HepG2 (cell line): ENCODE results near the gene POFUT2. TPM values are rescaled to one million over a fixed set of nuclear protein-coding genes. Genes with fewer than 3 reads are reported as not detected.

Experiments
- ELK4 ChIP-seq: sonication (generic); formaldehyde crosslinking; IDR thresholded peaks from 2 replicates; pipeline ENCODE4 v1.9.0; 2021; ENCODE audit warnings: missing genetic modification reagents, borderline replicate concordance
- MAX ChIP-seq: IDR thresholded peaks from 2 replicates; pipeline ENCODE4 v1.6.1; 2012; ENCODE audit warnings: inconsistent platforms
- MXD1 ChIP-seq: sonication (generic); formaldehyde crosslinking; IDR thresholded peaks from 2 replicates; pipeline ENCODE4 v1.4.0; 2020; ENCODE audit warnings: mild to moderate bottlenecking, missing genetic modification reagents
- RERE ChIP-seq: IDR thresholded peaks from 2 replicates; pipeline ENCODE4 v1.6.1; 2016; ENCODE audit warnings: low read depth, missing genetic modification reagents, missing compliant biosample characterization
- SMARCE1 ChIP-seq: fragments of 450-650 bp; IDR thresholded peaks from 2 replicates; pipeline ENCODE4 v1.6.1; 2017; ENCODE audit warnings: borderline replicate concordance
- ZBTB44 ChIP-seq: sonication (generic); formaldehyde crosslinking; IDR thresholded peaks from 2 replicates; pipeline ENCODE4 v1.4.0; 2020; ENCODE audit warnings: missing genetic modification reagents
- ZFP82 ChIP-seq: sonication (generic); formaldehyde crosslinking; IDR thresholded peaks from 2 replicates; pipeline ENCODE4 v1.5.1; 2020; ENCODE audit warnings: mild to moderate bottlenecking, missing genetic modification reagents, borderline replicate concordance
- ZNF142 ChIP-seq: sonication (generic); formaldehyde crosslinking; IDR thresholded peaks from 2 replicates; pipeline ENCODE4 v1.4.0; 2020; ENCODE audit warnings: missing genetic modification reagents
- ZNF143 ChIP-seq: sonication (generic); formaldehyde crosslinking; IDR thresholded peaks from 2 replicates; pipeline ENCODE4 v1.4.0; 2020; ENCODE audit warnings: missing genetic modification reagents
- ZNF569 ChIP-seq: sonication (generic); formaldehyde crosslinking; IDR thresholded peaks from 2 replicates; pipeline ENCODE4 v1.5.0; 2020; ENCODE audit warnings: mild to moderate bottlenecking, missing genetic modification reagents, moderate library complexity, borderline replicate concordance
- ZNF580 ChIP-seq: IDR thresholded peaks from 2 replicates; pipeline ENCODE4 v1.6.1; 2016; ENCODE audit warnings: low read depth, borderline replicate concordance
- ZNF737 ChIP-seq: sonication (generic); formaldehyde crosslinking; IDR thresholded peaks from 2 replicates; pipeline ENCODE4 v1.5.0; 2020; ENCODE audit warnings: missing genetic modification reagents, mild to moderate bottlenecking, borderline replicate concordance
- polyA plus RNA-seq, 8 experiments: library from polyadenylated mRNA; depleted of rRNA in 3 of 8; stranded (reverse) in 7 of 8; unstranded in 1 of 8; fragments of >200 nt; fragmentation: Illumina TruSeq in 4 of 8; extraction: Trizol in 4 of 8; gene quantifications; 2 replicates each; pipeline versions ENCODE4 v1.2.1 to v1.2.3, GENCODE V29; 2011 to 2016; ENCODE audit warnings: low read depth in 4 of 8, missing spikeins in 1 of 8, mixed read lengths in 1 of 8; ENCODE audit not compliant: insufficient read depth in 1 of 8
- total RNA-seq, 5 experiments: library from RNA; depleted of rRNA; stranded (reverse); fragments of >200 nt; fragmentation: Illumina TruSeq; extraction: Trizol; gene quantifications; 2 replicates each; pipeline ENCODE4 v1.2.3, GENCODE V29; 2016; ENCODE audit warnings: low read depth in 1 of 5

Gene POFUT2
- total and polyA plus RNA-seq, 2 of the 13 experiments (the other 11 are each of a cell fraction or from before 2014, with no cell fraction given), result 22.8 to 24.0 TPM

GRCh38 chr21:45330075-45330781, 42.5 kb upstream of the POFUT2 start (continued):
- TF ChIP-seq ZFP82 (CRISPR knock-in tag) (no peak), MXD1 (CRISPR knock-in tag) (no peak), ZNF142 (CRISPR knock-in tag) (no peak), ZBTB44 (CRISPR knock-in tag) (no peak), ZNF580 (CRISPR knock-in tag) (peak; percentile 37; the same call in 1 of the 2 replicates), ZNF143 (no peak), MAX (peak; percentile 34; the same call in 1 of the 2 replicates), SMARCE1 (no peak), ELK4 (CRISPR knock-in tag) (no peak), RERE (no peak), ZNF737 (CRISPR knock-in tag) (no peak), ZNF569 (CRISPR knock-in tag) (no peak)
